Heart left ventricle (tissue), 13 donors: ENCODE measurements around the gene CTCF.

Source experiments
- CTCF ChIP-seq, 12 donors: fragments of 200-600 bp; sonication (generic) in 4 of 12; IDR thresholded peaks; one replicate each; pipeline versions ENCODE4 v1.5.0 to v1.8.0; 2018 to 2022; ENCODE audit warnings: antibody characterized with exemption in 12 of 12, mild to moderate bottlenecking in 5 of 12
- POLR2A ChIP-seq, 2 donors: fragments of 450-650 bp; IDR thresholded peaks; one replicate each; pipeline ENCODE4 v1.6.1; 2017; ENCODE audit warnings: antibody characterized with exemption in 2 of 2, mild to moderate bottlenecking in 2 of 2, moderate library complexity in 2 of 2
- donor health status: ischemic (EF 13 %, LVEDD 7.1; RV severe dilation, severe dysfunction).
- donor health status: DM: no; HTN: yes; CAD: no.
- donor health status: DM: no; HTN: no; CAD: no.
- donor health status: ischemic (EF 25% LVEDD 6.9; RV normal size, moderate dysfunction).
- donor health status: ischemic (EF 25% LVEDD 5.7; RV mildly dilated, moderate dysfunction).
- donor health status: ischemic (EF 35%, LVEDD 5.7; RV mildly dilated, moderate dysfunction).
- donor health status: nonischemic (EF 11% LVEDD 7.7; RV severe dilation, severe dysfunction).
- donor health status: DM: yes; HTN: yes; CAD: no.
- donor health status: PGD.
- donor health status: ischemic (EF 29% LVEDD 5.4; RV normal size, mild dysfunction).
- donor health status: nonischemic (EF 23%, LVEDD 6.1; RV moderate dilation, normal function).

- TF ChIP-seq CTCF (IDR thresholded peaks at IDR 0.05) (no peak), POLR2A (IDR thresholded peaks at IDR 0.05) (no peak)
Measured at GRCh38 chr16:67551972-67552371, 10.4 kb upstream of the CTCF start.
